ENCODE data around the gene DGKE.

Gene DGKE

GRCh38 chr17:56893503-56893902, 59.6 kb downstream of the DGKE start:
- no peak for DNase-seq

- DNase-seq, result no peak
These were observed 61.0 kb downstream of the DGKE start for GRCh38 chr17:56894859-56895455.

GRCh38 chr17:56896217-56896967, 62.4 kb downstream of the DGKE start:
- no peak for DNase-seq

- DNase-seq, result no peak
These were observed 63.0 kb downstream of the DGKE start for GRCh38 chr17:56896968-56897359.

- no peak for DNase-seq
These were observed 63.9 kb downstream of the DGKE start for GRCh38 chr17:56897646-56898424.

- DNase-seq, result no peak
These were observed 64.9 kb downstream of the DGKE start for GRCh38 chr17:56898874-56899273.

- no peak for DNase-seq
These were observed 65.5 kb downstream of the DGKE start for GRCh38 chr17:56899403-56899802.

- no peak for DNase-seq
These were observed 68.4 kb downstream of the DGKE start for GRCh38 chr17:56902348-56902747.

GRCh38 chr17:56903560-56903959, 69.6 kb downstream of the DGKE start:
- DNase-seq, result no peak

GRCh38 chr17:56908001-56908542, 74.1 kb downstream of the DGKE start:
- DNase-seq, result no peak

- no peak for DNase-seq
These were observed 76.0 kb downstream of the DGKE start for GRCh38 chr17:56909742-56910508.

- DNase-seq, result no peak
These were observed 76.7 kb downstream of the DGKE start for GRCh38 chr17:56910509-56911235.

GRCh38 chr17:56912105-56912999, 78.4 kb downstream of the DGKE start:
- no peak for DNase-seq

GRCh38 chr17:56913000-56913311, 79.0 kb downstream of the DGKE start:
- DNase-seq, result no peak

- DNase-seq, result peak; percentile 47
These were observed 79.5 kb downstream of the DGKE start for GRCh38 chr17:56913353-56913866.

GRCh38 chr17:56913867-56914580, 80.1 kb downstream of the DGKE start, which contains the start of gene TRIM25:
TSS of gene TRIM25 (minus strand) at chr17:56914049. CDS start at chr17:56913988, 61 bp downstream.
- DNase-seq, result peak; percentile 91

- peak; percentile 14 for DNase-seq
These were observed 80.8 kb downstream of the DGKE start for GRCh38 chr17:56914581-56915273.

GRCh38 chr17:56917559-56918296, 83.8 kb downstream of the DGKE start:
- no peak for DNase-seq

- DNase-seq, result no peak
These were observed 85.0 kb downstream of the DGKE start for GRCh38 chr17:56918916-56919315.

Data from NCI-H345 (cell line).